ENCODE data around the gene SLC47A2. TPM values are rescaled to one million over a fixed set of nuclear protein-coding genes. Genes with fewer than 3 reads are reported as not detected.

The SLC47A2 gene
- total RNA-seq, 1 experiment from 2014 or later, result not detected

DNA sequence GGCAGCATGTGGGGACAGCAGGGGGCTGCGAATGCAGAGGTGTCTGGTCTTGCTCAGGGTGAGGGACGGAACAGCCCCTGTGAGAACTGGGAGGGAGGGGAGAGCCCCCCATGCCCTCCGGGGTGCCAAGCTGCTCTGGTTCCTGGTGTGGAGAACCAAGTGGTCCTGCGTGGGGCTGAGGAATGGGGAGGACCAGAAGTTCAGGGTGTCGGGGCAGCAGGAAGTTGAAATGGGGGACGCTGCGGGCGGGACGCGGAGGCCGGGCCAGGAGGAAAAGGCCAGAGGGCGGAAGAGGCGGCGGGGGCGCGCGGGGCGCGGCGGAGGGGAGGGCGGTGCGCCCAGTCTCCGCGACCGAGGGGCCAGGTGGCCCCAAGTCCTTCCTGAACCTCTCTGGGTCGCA, 28.1 kb upstream of the SLC47A2 start:
- Histone ChIP-seq H3K4me1 (ENCODE audit: low read length) (no peaks in the 10 kb centered on the region), H3K27me3 (ENCODE audit: low read length) (no peaks in the 10 kb centered on the region), H3K9ac (ENCODE audit: low read length) (no peak overlapping the region), H3K4me3 (ENCODE audit: low read length) (no peak overlapping the region), H3K79me2 (ENCODE audit: low read length) (no peaks in the 10 kb centered on the region), H3K9me3 (ENCODE audit: low read length) (no peaks in the 10 kb centered on the region), H2AFZ (ENCODE audit: low read length) (no peak overlapping the region), H4K20me1 (ENCODE audit: insufficient read depth, low read depth, low read length) (no peaks in the 10 kb centered on the region), H3K9me2 (replicated peaks; ENCODE audit: insufficient read depth, low read length) (no peaks in the 10 kb centered on the region), H3K4me2 (ENCODE audit: low read depth, low read length, poor library complexity, severe bottlenecking) (no peak overlapping the region), H3K27ac (ENCODE audit: low read length) (no peak overlapping the region), H3K36me3 (ENCODE audit: insufficient read depth, low read length) (no peaks in the 10 kb centered on the region)
- DNase-seq, result no peak

DNA sequence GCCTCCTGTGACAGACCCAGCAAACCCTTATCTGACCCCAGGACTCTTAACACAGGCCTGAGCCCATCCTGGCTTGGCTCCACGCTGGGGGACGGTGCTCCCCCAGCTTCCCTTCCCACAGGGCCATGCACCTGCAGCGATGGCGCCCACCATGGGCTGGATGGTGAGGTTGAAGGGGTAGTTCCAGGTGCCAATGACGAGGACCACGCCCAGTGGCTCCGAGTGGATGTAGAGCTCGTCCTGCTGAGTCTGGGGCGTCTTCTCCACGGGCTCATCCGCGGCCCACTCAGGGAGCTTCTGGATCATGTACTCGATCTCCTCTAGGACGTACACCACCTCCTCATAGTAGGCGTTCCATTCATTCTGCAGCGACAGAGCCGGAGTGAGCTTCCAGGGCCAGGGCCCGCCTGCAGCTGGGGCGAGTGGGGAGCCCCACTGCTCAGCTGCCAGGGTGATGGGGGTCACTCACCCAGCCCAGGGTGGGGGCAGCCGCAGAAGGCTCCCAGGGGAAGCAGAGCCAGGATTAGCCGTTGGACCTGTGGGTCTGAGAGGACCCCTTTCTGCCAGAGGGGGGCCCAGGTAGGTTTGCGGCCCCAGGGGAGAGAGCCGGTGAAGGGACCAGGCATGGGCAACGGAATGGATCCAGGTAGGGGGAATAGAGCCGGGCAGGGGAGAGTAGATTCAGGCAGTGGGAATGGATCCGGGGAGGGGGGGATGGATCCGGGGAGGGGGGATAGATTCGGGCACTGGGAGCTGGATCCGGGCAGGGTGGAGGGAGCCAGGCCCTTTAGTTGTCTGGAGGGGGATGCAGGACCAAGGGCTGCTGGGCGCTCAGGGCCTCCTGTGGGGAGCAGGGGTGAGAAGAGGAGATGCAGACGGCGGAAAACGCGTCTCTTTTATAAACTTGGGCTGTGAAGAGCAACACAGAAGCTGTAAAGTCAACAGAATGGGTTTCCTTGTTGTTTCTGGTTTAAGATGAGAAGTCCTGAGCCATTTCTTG, 27.0 kb upstream of the SLC47A2 start:
- H3K4me1 ChIP-seq (ENCODE audit: low read length), result no peaks in the 10 kb centered on the region
- no peak for DNase-seq

DNA sequence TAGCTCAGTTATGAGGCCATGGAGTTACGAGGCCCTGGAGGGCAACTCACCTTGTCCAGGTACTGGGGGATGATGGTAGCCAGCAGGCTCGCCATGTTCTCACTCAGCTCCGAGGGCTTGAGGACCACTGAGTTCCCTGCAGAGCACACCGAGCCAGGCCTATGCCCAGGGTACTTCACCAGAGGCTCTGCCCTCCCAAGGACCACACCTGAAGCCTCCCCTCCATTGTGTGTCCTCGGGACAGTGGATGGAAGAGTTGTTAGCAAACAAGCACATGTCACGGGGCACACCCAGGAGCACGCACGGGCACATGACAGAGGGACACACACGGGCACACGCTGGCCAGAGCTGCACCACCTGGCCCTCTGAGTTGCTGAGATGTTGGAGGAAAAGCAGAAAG, 26.1 kb upstream of the SLC47A2 start:
- no peak for DNase-seq
- Histone ChIP-seq H4K20me1 (ENCODE audit: insufficient read depth, low read depth, low read length) (no peaks in the 10 kb centered on the region), H3K4me1 (ENCODE audit: low read length) (no peaks in the 10 kb centered on the region), H3K27me3 (ENCODE audit: low read length) (no peaks in the 10 kb centered on the region), H3K4me3 (ENCODE audit: low read length) (no peak overlapping the region), H3K9me2 (replicated peaks; ENCODE audit: insufficient read depth, low read length) (no peaks in the 10 kb centered on the region), H3K4me2 (ENCODE audit: low read depth, low read length, poor library complexity, severe bottlenecking) (no peak overlapping the region), H2AFZ (ENCODE audit: low read length) (no peak overlapping the region), H3K27ac (ENCODE audit: low read length) (no peak overlapping the region), H3K36me3 (ENCODE audit: insufficient read depth, low read length) (no peaks in the 10 kb centered on the region), H3K9me3 (ENCODE audit: low read length) (no peaks in the 10 kb centered on the region), H3K79me2 (ENCODE audit: low read length) (no peaks in the 10 kb centered on the region), H3K9ac (ENCODE audit: low read length) (no peak overlapping the region)

More for the DNA sequence above, 27.0 kb upstream of the SLC47A2 start:
- H3K4me3 ChIP-seq (ENCODE audit: low read length), result no peak overlapping the region
- H3K27me3 ChIP-seq (ENCODE audit: low read length), result no peaks in the 10 kb centered on the region
- H3K9ac ChIP-seq (ENCODE audit: low read length), result no peak overlapping the region
- H2AFZ ChIP-seq (ENCODE audit: low read length), result no peak overlapping the region
- H3K36me3 ChIP-seq (ENCODE audit: insufficient read depth, low read length), result no peaks in the 10 kb centered on the region
- no peaks in the 10 kb centered on the region for H3K9me3 ChIP-seq (ENCODE audit: low read length)
- no peaks in the 10 kb centered on the region for H4K20me1 ChIP-seq (ENCODE audit: insufficient read depth, low read depth, low read length)
- no peak overlapping the region for H3K4me2 ChIP-seq (ENCODE audit: low read depth, low read length, poor library complexity, severe bottlenecking)
- H3K79me2 ChIP-seq (ENCODE audit: low read length), result no peaks in the 10 kb centered on the region
- no peaks in the 10 kb centered on the region for H3K9me2 ChIP-seq (replicated peaks; ENCODE audit: insufficient read depth, low read length)
- H3K27ac ChIP-seq (ENCODE audit: low read length), result no peak overlapping the region

DNA sequence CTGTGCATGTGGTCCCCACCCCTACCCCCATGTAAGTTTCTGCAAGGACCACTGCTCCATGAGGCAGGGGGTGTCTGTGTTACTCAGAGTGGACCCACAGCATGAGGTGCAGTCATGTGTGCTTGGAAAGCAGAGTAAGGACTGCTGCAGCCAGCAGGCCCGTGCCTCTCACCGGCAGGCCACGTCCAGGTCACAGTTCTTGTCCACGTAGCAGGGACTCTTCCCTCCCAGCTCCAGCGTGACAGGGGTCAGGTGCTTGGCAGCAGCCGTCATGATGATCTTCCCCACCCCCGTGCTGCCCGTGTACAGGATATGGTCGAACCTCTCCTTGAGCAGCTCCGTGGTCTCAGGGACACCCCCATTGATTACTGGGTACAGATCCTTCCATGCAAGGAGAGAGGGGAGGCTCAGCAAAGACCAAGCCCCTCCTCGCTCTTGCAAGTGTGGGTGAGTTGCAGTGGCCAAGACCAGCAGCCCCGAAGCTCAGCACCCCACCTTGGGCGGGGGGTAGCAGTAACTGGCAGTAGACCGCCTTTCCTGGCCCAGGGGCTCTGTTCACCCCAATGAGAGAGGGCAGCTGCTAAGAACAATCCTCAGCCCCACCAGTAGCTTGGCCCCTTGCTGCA, 25.6 kb upstream of the SLC47A2 start:
- Histone ChIP-seq H3K4me1 (ENCODE audit: low read length) (no peaks in the 10 kb centered on the region), H2AFZ (ENCODE audit: low read length) (no peak overlapping the region), H3K79me2 (ENCODE audit: low read length) (no peaks in the 10 kb centered on the region), H3K9me3 (ENCODE audit: low read length) (no peaks in the 10 kb centered on the region), H3K36me3 (ENCODE audit: insufficient read depth, low read length) (no peaks in the 10 kb centered on the region), H3K27ac (ENCODE audit: low read length) (no peak overlapping the region), H4K20me1 (ENCODE audit: insufficient read depth, low read depth, low read length) (no peaks in the 10 kb centered on the region), H3K9ac (ENCODE audit: low read length) (no peak overlapping the region), H3K4me2 (ENCODE audit: low read depth, low read length, poor library complexity, severe bottlenecking) (no peak overlapping the region), H3K4me3 (ENCODE audit: low read length) (no peak overlapping the region), H3K9me2 (replicated peaks; ENCODE audit: insufficient read depth, low read length) (no peaks in the 10 kb centered on the region), H3K27me3 (ENCODE audit: low read length) (no peaks in the 10 kb centered on the region)
- no peak for DNase-seq

DNA sequence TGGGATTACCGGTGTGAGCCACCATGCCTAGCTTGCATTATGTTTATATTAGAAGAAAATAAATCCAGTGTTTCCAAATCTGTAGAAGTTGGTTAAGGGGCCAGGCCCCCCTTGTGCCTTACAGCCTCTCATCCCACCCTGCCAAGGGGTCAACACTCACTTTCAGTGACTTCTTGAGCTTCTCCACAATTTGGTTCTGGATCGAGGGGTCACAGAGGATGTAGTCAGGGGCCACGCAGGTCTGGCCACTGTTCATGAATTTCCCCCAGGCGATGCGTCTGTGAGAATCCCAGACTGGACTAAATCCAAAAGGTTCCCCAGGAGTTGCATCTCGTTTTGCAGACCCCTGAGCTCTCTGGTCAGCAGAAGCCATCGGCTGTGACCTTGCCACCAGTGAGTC, 24.5 kb upstream of the SLC47A2 start:
- Histone ChIP-seq H4K20me1 (ENCODE audit: insufficient read depth, low read depth, low read length) (no peaks in the 10 kb centered on the region), H2AFZ (ENCODE audit: low read length) (no peak overlapping the region), H3K9me2 (replicated peaks; ENCODE audit: insufficient read depth, low read length) (no peaks in the 10 kb centered on the region), H3K9ac (ENCODE audit: low read length) (no peak overlapping the region), H3K79me2 (ENCODE audit: low read length) (no peaks in the 10 kb centered on the region), H3K4me1 (ENCODE audit: low read length) (no peaks in the 10 kb centered on the region), H3K27ac (ENCODE audit: low read length) (no peak overlapping the region), H3K4me2 (ENCODE audit: low read depth, low read length, poor library complexity, severe bottlenecking) (no peak overlapping the region), H3K27me3 (ENCODE audit: low read length) (no peaks in the 10 kb centered on the region), H3K4me3 (ENCODE audit: low read length) (no peak overlapping the region), H3K36me3 (ENCODE audit: insufficient read depth, low read length) (no peaks in the 10 kb centered on the region), H3K9me3 (ENCODE audit: low read length) (no peaks in the 10 kb centered on the region)
- no peak for DNase-seq

GRCh38 chr17:19739241-19740201, 23.1 kb upstream of the SLC47A2 start:
- no peak overlapping the region for H3K4me2 ChIP-seq (ENCODE audit: low read depth, low read length, poor library complexity, severe bottlenecking)

GRCh38 chr17:19738757-19739156, 22.4 kb upstream of the SLC47A2 start:
- Histone ChIP-seq H3K79me2 (ENCODE audit: low read length) (no peaks in the 10 kb centered on the region), H4K20me1 (ENCODE audit: insufficient read depth, low read depth, low read length) (no peaks in the 10 kb centered on the region), H3K27ac (ENCODE audit: low read length) (no peak overlapping the region), H3K4me3 (ENCODE audit: low read length) (no peak overlapping the region), H2AFZ (ENCODE audit: low read length) (no peak overlapping the region), H3K36me3 (ENCODE audit: insufficient read depth, low read length) (no peaks in the 10 kb centered on the region), H3K4me2 (ENCODE audit: low read depth, low read length, poor library complexity, severe bottlenecking) (no peak overlapping the region), H3K27me3 (ENCODE audit: low read length) (no peaks in the 10 kb centered on the region), H3K9ac (ENCODE audit: low read length) (no peak overlapping the region), H3K9me2 (replicated peaks; ENCODE audit: insufficient read depth, low read length) (no peaks in the 10 kb centered on the region), H3K9me3 (ENCODE audit: low read length) (no peaks in the 10 kb centered on the region), H3K4me1 (ENCODE audit: low read length) (no peaks in the 10 kb centered on the region)
- no peak for DNase-seq

More at GRCh38 chr17:19739241-19740201, 23.1 kb upstream of the SLC47A2 start:
- Histone ChIP-seq H4K20me1 (ENCODE audit: insufficient read depth, low read depth, low read length) (no peaks in the 10 kb centered on the region), H3K4me3 (ENCODE audit: low read length) (no peak overlapping the region), H3K36me3 (ENCODE audit: insufficient read depth, low read length) (no peaks in the 10 kb centered on the region), H3K9me2 (replicated peaks; ENCODE audit: insufficient read depth, low read length) (no peaks in the 10 kb centered on the region), H3K9ac (ENCODE audit: low read length) (no peak overlapping the region), H3K27ac (ENCODE audit: low read length) (no peak overlapping the region), H3K79me2 (ENCODE audit: low read length) (no peaks in the 10 kb centered on the region), H2AFZ (ENCODE audit: low read length) (no peak overlapping the region), H3K9me3 (ENCODE audit: low read length) (no peaks in the 10 kb centered on the region), H3K4me1 (ENCODE audit: low read length) (no peaks in the 10 kb centered on the region), H3K27me3 (ENCODE audit: low read length) (no peaks in the 10 kb centered on the region)
- DNase-seq, result no peak
